Stimulated activated CD8-positive, alpha-beta memory T cell treated with anti-CD3 and anti-CD28 coated beads, Interleukin-7, amount 100 ng/mL, for 48 hours (primary cell): ENCODE measurements around the gene GSC2.
A peak's percentile ranks its signal among the peaks of the same experiment; 100 is the strongest.

Source experiments
- DNase-seq, 2 donors: peaks; one replicate each; pipeline ENCODE4 v3.0.0-alpha.2; 2020; ENCODE audit warnings: low read depth in 1 of 2; ENCODE audit errors: extremely low read depth in 1 of 2

GSC2 gene

DNA sequence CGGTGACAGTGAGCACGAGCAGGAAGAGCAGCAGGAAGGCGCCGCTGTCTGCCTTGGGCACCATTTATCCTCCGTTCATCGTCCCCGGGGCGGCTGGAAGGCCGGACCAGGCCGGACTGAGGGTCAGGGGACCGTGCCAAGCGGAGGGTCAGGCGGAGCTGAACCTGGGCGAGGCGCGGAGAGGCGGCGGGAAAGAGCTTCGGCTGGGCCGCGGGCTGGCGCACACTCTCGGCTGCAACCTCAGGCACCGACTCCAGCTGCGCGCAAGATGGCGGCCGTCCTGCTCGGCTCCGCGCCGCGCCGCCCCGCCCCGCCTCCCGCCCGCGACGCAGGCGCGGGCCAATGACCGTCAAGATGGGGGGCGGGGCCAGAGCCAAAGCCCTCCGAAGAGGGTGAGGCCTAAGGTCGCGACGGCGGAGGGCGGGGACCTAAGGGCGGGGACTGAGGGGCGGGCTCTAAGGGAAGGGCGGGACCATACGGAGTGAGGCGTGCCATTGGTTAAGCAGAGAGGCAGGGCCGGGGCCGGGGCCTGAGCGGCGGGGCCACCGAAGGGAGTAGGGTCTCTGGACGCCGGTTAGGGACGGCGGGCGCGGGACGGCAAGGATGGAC is 27.8 kb downstream of the GSC2 start, which contains the start of gene DGCR2:
DGCR2 (minus strand) TSS at position 270 of the 609 bp plus-strand sequence; CDS start at position 64, 206 bp downstream.
- peak; percentile 91 to 92 for DNase-seq

DNA sequence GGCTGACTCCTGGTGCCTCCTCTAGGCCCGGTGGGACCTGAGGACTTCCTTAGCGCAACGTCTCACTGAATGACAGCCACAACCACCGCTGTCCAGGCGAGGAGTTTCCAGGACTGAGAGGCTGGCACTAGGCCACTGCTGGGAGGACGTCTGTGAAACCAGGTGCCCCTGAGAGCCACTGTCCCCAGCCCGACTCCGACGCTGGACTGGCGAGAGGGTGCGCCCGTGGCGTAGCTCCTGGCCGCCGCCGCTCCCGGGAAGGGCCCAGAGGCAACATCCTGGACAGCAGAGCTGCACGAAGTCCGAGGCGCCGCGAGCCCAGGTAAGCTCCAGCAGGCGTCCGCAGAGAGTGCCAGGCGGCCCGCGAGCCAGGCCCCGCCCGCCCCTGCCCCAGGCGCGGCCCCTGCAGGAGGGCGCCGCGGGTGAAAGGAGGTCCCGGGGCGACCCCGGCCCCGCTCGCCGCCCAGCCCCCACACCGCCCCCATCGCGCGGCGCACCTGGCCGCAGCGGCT is 28.4 kb downstream of the GSC2 start:
- DNase-seq: no peak

DNA sequence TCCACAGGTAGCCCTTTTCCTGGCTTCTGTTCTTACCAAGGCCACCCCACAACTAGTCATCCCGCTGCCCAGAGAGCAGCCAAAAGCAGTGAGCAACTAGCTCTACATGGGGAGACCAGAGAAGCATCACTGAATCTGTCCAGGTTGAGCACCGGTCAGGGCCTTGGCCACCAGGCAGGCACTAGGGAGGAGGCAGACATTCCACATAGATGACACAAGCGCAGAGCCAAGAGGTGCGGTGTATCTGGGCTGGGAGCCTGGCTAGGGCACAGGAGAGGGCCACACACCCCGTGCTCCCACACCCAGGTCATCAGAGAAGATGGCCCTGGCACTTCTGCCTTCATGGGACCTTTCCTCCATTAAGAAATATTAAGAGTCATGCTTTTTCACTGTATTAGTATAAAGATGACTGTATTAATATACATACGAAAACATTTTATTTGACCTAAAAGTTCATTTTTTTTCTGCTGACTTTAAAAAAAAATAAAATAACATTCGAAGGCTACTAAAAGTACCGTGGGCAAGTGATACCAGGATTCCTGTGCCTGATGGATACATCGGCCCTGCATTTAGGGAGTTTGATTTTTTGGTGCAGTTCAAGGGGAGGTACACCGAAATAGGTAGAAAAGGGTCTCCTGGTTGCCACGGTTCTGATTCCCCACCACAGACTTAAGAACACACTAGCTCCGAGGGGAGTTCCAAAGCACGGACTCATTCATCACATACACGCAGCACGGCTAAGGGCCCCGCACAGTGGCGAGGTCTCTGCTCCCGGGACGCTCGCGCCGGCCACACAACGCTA is 29.1 kb downstream of the GSC2 start:
- DNase-seq: no peak

DNA sequence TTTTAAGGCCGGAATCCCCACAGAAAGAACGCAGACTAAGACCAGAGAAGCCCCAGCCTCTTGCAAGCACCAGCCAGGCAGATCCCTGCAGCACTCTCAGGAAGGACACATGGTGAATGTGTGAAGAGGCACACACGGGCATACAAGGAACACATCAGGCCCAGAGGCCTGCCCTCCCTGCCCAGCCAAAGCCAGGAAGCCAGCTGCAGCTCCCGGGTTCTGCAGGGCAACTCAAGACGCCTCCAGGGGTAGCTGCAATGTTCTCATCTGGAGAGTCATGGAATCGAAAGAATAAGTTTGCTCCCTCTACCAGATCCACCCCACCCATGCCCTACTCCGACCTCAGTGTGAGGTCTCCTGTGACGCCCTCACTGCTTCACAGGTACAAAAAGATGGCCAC is 30.1 kb downstream of the GSC2 start:
- DNase-seq: no peak

DNA sequence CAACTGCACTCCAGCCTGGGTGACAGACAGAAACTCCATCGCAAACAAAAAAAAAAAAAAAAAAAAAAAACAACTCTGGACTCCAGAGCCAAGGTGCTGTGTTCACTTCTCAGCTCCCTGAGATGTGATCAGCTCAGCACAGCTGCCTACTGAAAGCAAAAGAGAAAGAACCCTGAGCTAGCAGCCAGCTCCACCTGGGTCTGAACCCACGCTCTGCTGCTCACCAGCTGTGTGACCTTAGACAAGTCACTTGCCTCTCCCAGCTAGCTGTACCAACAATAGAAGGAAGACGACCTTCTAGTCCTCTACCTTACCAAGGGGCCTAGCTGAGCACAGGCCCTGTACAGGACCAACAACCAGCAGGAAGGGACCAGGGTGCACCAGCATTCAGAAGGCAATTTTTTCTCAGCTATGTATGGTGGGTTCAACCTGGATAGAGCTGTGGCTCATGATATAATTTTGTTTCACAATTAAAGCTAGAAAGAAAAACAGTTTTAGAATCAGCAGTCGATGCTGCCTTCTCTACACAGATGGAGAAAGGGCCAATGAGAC is 31.7 kb downstream of the GSC2 start:
- DNase-seq: no peak

DNA sequence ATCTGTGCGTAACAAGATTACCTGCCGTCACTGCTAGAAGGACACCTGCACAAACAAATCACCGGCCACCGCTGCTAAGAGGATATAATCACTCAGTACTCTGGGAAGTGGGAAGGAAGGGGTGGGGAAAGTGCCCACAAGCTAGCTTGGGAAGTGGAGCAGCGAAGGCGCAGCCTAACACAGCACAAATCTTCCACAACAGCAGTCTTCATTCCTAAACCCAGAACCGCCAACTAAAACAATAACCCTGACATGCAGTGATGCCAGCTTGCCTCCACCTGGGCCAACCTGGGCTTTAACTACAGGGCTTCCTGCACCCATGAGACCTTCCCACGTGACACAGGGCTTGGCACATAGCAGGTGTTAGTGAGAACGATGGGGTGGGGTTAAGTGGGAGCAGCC is 33.0 kb downstream of the GSC2 start:
- no peak for DNase-seq

DNA sequence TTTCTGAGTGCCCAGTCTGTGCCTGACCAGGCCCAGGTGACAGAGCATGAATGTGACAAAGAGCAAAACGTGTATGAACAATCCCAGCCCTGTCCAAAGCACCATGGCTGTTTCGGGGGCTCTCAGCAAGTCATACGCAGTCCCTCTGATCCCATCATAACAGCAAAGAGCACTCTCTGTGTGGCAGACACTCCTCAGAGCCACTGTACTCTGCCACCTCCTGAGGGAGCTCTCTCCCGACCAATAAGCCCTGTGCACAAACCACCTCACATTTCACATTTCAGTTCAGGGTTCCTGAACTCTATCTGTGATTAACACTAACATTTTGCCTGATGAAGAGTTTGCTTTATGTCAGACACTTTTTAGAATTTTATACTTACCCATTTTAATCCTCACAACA is 34.5 kb downstream of the GSC2 start:
- no peak for DNase-seq

DNA sequence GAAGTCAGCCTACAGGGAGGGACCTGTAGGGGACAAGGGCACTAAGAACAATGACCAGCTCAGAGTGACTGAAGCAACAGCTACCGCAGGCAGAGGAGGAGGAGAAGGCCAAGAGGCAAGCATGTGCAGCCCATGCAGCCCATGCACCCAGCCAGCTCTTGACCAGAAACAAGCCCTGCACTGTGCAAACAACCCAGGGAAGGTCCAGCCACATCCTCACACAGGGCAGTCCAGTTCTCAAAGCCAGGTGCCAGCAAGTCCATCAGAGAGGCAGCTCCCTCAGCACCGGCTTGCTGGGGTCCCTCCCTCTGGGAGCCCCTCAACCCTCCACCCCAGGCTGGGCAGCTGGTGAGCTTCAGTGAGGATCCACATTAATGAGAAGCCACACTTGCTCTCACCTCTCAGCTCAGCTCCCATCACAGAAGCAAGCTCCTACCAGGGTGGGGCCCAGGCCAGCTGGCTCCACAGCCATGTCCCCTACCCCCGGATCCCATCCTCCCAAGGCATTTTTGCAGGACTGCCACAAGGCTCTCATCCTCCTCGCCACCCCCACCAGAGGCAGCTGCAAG is 35.0 kb downstream of the GSC2 start:
- no peak for DNase-seq

DNA sequence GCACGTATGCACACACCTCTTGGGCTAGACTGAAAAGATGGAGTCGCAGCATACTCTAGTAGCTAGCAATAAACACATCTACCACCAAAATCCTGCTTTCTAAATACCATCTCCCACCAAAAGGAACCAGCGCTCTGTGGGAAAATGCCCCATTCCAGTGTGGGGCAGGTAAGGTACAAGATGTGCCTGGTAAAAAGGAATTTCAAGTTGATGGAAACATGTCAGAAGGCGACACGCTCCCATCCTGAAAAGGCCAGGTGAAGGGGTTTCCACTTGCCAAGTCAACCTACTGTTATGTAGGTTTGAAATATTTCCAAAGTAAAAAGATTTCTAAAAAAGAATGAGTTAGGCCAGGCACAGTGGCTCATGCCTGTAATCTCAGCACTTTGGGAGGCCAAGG is 36.7 kb downstream of the GSC2 start:
- DNase-seq: no peak

DNA sequence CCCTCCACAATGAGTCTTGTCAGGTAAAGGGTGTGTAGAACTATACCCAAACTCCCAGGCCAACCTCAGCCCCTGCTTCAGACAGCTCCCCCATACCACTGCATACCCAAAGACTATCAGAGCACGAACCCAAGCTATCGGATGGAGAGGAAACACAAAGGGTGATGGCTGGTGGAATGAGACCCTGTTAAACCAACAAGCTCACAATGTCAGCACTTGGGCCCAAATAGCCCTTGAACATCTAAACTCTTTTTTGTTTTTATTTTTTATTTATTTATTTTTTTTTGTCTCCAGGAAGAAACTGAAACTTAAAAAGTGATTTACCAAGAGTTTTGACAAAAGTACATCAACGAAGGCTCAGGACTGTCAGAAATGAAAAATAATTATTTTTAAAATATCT is 38.5 kb downstream of the GSC2 start:
- DNase-seq: no peak

DNA sequence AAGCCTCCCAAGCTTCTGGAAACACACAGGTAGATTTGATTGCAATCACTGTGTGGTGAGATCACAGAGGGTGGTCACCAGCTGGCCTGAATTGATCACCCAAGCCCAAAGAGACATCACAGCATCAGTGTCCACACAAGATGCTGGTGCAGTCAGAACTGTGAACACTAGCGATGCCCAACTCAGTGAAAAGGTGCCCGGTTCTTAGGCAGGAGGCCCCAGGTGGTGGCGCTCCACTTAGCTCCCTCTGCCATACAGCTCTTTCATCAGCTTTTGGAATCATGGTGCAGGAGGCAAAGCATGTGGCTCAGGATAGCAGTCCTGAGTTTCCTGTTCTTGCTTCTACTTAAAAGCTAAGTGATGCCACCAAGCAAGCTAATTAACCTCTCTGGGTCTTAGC is 39.0 kb downstream of the GSC2 start:
- no peak for DNase-seq

DNA sequence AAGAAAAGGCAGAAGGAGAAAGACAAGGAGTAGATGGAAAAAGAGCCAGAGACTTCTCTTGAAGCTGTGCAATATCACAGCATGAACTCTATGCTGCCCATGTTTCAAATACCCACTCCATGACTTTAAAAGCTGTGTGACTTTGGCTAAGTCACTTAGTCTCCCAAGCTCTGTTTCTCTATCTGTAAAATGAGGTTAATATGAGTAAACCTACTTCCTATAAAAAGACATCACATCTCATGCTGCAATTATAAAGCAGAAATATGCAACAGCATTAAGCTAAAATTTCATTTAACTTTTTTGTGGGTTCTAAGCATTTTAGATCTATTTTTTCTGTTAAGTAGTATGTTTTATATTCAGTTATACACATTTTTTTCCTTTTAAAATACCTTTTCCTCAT is 39.4 kb downstream of the GSC2 start:
- DNase-seq: no peak

DNA sequence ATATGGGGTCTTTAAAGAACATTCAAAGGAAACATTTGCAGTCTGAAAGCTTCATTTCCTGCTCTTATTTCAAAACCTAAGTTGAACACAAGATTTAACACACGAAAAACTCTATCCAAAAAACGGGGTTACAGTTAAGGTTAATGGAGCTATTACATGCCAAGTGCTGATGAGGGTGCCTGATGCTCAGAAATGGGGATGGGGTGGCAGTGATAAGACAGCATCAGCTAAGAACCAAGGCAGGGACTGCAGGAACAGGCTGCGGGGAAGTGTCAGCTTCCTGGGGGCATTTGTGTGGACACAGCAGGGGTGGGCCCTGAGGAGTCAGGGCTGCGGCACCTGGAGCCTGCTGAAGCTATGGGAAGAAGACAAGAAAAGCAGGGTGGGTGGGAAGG is 40.0 kb downstream of the GSC2 start:
- DNase-seq: no peak

DNA sequence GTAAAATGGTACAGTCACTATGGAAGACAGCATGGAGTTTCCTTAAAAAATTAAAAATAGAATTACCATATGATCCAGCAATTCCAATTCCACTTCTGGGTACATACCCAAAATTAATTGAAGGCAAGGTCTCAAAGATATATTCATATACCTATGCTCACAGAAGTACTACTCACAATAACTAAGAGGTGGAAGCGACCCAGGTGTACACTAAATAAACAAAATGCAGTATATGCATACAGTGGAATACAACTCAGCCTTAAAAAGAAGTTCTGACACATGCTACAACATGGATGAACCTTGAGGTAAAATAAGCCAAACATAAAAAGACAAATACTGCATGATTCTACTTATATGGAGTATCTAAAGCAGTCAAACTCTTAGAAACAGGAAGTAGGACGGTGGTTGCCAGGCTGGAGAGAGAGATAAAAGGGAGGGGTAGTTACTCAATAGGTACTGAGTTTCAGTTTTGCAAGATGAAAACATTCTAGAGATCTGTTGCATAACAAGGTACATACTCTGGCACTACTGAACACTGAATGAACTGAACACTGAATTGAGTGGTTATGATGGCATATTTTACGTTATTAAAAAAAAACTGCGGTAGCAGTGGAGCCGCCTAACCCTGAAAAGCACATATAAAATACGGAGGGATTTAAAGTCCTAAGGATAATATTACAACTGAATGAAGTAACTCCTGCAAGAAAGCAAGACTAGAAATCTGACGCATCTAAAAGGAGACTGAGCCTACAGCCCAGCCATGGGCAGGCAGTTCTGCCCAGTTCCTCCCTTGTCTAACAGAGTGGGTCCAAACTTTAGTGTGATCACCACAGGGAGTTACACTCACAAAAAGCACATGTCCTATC is 40.7 kb downstream of the GSC2 start:
- no peak for DNase-seq

DNA sequence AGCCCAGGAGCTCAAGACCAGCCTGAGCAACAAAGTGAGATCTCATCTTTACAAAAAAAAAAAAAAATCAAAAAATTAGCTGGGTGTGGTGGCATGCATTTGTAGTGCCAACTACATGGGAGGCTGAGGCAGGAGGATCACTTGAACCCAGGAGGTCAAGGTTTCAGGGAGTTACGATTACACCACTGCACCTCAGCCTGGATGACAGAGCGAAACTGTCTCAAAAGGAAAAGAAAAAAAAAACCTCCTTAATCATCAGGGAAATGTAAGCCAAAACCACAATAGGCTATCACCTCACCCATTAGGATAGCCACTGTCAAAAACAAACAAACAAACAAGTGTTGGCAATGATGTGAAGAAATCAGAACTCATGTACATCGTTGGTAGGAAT is 41.3 kb downstream of the GSC2 start:
- no peak for DNase-seq

DNA sequence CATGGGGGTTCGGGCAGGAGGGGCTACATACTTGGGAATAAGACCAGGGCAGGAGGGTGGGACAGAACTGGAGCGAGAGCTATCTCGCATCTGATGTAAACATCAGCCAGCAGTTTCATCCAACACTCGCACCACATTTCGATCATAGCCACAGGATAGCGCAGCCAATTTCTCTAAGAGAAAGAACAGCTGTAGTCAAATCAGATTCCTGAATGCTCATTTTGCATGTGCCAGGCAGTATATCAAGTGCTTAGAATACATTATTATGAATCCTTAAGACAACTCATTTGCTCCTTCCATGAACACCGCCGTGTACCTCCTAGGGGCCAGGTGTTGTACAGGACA is 42.4 kb downstream of the GSC2 start:
- DNase-seq: no peak

DNA sequence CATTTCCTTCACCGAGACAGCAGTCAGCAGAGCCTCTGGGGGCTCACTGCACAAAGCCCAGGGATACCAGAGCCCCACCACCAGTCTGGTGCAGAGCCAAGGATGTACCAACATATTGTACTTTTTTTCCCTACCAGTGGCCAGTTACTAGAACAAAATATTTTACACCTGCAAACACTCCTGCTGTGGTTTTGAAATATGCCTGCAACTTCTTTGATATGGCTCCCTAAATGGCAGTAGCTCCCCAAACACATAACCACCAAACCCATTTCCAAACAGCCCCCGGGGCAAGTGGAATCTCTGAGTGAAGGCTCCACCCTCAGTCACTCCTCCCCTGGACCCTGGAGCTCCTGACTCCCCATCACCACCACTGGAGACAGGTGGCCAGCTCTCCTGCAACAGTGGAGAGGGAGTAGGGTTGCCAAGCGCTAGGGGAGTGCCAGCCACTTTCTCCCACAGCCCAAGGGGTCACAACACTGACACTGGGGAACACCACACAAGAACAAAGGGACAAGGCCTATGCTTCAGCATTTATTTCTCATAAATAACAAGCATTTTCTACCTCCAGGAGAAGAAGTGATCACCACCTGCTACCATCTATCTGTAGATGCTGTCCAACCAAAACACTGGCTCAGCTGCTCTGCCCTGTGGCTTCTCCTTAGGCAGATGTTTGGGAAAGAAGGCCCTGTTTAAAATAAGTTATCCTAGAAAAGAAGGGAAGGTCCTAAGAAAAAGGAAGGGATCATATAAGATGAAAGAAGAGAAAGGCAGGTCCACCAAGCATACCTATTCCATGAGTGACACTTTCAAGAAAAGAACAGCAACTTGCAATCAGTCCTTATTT is 43.0 kb downstream of the GSC2 start:
- DNase-seq: no peak

DNA sequence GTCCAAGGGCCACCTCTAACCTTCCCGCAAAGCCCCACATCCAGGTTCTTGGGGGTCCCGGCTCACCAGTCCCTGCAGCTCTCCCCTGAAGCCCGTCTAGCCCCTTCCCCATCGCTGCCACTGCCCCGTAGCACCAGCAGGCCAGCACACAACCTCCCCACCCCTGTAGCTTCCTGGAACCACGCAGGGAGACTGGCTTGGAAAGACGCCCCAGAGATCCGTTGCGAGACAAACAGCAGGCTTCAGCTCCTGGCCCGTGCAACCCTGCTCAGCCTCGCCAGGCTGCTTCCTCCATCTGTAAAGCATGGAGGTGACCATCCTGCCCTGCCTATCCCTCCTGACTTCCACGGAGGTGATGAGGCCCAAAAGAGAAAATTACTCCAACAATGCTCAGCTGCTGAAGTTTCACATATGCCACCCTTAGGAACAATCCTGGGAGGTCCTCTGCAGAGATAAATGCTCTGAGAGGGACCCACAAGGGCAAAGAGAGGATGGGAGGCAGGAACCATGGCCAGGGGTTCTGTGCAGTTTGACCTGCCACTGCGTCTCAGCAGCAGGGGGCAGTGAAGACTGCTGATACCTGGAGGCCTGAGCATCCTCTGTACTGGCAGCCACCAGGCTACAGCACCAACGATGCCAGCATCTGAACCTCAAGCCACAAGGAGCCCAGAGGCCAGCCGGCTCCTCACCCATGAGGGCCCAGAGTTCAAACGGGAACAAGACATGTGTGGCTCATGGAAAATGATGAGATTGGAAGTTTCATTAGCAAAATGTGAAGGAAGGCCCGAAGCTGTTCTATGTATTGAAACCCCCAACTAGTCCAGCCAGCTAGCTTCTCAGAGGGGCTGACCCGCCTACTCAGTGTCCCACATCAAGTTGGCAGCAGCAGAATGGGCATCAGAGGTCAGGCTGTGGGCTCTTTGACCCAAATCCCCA is 44.0 kb downstream of the GSC2 start:
- no peak for DNase-seq

DNA sequence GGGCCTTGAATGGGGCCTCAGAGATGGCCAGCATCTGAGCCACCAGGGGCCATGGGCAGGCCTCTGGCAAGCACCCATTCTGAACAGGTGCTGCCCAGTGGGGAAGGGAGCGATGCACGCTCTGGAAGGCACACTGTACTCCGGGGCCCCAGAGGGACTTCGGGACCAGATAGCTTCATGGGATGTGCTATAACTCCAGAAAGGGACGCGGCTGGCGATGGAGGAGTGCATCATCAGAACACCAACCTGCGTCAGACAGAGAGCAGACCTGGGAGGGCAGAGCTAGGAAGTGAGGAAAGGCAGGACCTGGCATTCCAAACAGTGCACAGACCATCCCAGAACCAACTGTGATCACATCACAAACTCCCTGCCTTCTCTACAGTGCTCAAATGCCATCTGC is 44.6 kb downstream of the GSC2 start:
- no peak for DNase-seq
